DND-41 (cell line): Measurements from ENCODE around the gene NLRC3.

Experiments used
- CTCF ChIP-seq: IDR thresholded peaks from 2 replicates; pipeline ENCODE4 v1.5.1; 2012; ENCODE audit warnings: borderline replicate concordance, low read length, moderate library complexity, mild to moderate bottlenecking; ENCODE audit not compliant: poor library complexity, severe bottlenecking; ENCODE audit errors: extremely low read depth
- EZH2 ChIP-seq: IDR thresholded peaks from 3 replicates; pipeline ENCODE4 v1.6.1; 2012; ENCODE audit warnings: borderline replicate concordance, low read depth, mild to moderate bottlenecking, moderate library complexity, low read length, inconsistent platforms; ENCODE audit not compliant: severe bottlenecking

GRCh38 chr16:3594316-3595109 is 17.3 kb upstream of the NLRC3 start:
- TF ChIP-seq CTCF: no peak
- TF ChIP-seq EZH2: no peak
